GM19397 (cell line): ENCODE results near the gene MCF2L2.

Source experiments
- ATAC-seq: cut with Tn5 transposase; IDR thresholded peaks from one replicate; pipeline ENCODE4 v1.9.1; 2021; ENCODE audit warnings: mild to moderate bottlenecking, moderate library complexity; ENCODE audit not compliant: unreplicated experiment

Gene MCF2L2

GRCh38 chr3:183149915-183150750 is 278.3 kb downstream of the MCF2L2 start:
- ATAC-seq, result no peak

GRCh38 chr3:183148056-183148455 is 280.4 kb downstream of the MCF2L2 start:
- no peak for ATAC-seq

- no peak for ATAC-seq
Measured at GRCh38 chr3:183144363-183144762, 284.1 kb downstream of the MCF2L2 start.

- ATAC-seq, result no peak
Measured at GRCh38 chr3:183142199-183142598, 286.2 kb downstream of the MCF2L2 start.

- ATAC-seq, result no peak
Measured at GRCh38 chr3:183134844-183135243, 293.6 kb downstream of the MCF2L2 start.

GRCh38 chr3:183132409-183132808 is 296.0 kb downstream of the MCF2L2 start:
- ATAC-seq, result no peak

- no peak for ATAC-seq
Measured at GRCh38 chr3:183131735-183132134, 296.7 kb downstream of the MCF2L2 start.

- ATAC-seq, result no peak
Measured at GRCh38 chr3:183131186-183131725, 297.2 kb downstream of the MCF2L2 start.

- no peak for ATAC-seq
Measured at GRCh38 chr3:183129243-183129642, 299.2 kb downstream of the MCF2L2 start.

- no peak for ATAC-seq
Measured at GRCh38 chr3:183128709-183129108, 299.7 kb downstream of the MCF2L2 start.
